Measurements from ENCODE around the gene OTOGL.

DNA sequence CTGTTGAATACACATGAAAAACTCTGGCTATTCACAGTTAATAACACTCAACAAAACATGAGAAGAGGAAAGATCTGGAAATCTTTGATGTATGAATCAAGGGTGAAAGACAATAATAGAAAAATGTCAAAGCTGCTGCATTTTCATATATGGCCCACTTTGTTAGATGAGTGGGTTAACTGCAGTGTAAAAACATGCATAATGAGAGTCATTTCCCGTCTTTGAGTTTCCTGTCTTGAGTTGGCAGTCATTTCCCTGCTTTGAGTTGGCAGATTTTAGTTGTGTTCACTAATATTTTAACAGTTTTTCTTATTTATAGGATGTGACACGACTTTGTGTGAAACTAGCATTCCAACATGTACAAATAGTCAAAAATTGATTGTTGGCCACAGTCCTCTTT lies 256.8 kb downstream of the OTOGL start:
- TF ChIP-seq, protein P1, sequence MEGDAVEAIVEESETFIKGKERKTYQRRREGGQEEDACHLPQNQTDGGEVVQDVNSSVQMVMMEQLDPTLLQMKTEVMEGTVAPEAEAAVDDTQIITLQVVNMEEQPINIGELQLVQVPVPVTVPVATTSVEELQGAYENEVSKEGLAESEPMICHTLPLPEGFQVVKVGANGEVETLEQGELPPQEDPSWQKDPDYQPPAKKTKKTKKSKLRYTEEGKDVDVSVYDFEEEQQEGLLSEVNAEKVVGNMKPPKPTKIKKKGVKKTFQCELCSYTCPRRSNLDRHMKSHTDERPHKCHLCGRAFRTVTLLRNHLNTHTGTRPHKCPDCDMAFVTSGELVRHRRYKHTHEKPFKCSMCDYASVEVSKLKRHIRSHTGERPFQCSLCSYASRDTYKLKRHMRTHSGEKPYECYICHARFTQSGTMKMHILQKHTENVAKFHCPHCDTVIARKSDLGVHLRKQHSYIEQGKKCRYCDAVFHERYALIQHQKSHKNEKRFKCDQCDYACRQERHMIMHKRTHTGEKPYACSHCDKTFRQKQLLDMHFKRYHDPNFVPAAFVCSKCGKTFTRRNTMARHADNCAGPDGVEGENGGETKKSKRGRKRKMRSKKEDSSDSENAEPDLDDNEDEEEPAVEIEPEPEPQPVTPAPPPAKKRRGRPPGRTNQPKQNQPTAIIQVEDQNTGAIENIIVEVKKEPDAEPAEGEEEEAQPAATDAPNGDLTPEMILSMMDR (IDR thresholded peaks at IDR 0.05; ENCODE audit: low read length) = no peak
- no peak for TF ChIP-seq EZH2 (IDR thresholded peaks at IDR 0.05; ENCODE audit: borderline replicate concordance, low read length)
